ENCODE measurements around the gene CBFB. TPM values are rescaled to one million over a fixed set of nuclear protein-coding genes. Genes with fewer than 3 reads are reported as not detected.

Gene CBFB
- total and polyA plus RNA-seq, 5 donors, result 15.7 to 39.3 (median 26.5) TPM

DNA sequence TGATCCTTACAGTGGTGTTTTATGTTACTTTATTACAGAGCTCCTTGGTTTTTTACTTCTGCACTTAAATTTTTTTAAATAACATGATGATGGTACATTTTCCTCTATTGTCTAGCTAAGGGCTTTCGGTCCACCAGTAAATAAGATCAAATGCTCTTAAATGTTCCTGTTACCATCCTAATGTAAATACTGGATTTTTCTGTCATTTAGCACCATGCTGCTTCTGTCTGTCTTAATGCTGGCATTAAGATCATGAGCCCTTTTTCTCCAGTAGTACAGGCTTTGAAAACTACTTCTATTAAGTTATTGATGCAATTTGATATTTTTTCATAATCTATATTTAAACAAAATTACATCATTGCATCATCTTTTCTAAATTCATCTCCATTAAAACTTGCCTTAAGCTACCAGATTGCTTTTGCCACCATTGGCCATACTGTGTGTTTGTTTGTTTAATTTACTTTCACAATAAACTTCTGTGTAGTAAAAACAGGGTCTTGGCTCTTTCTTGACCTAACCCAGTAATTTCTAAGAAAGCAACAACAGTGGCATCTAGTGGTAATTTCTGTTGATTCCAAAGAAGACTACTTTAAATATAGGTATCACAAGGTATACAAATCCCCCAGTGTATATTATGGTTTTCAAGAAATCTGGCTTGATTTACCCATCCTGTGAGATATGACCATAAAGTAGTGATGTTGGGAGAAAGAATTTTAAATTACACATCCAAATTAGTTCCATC, 71.8 kb downstream of the CBFB start:
- WGBS, result 96% methylated on average over 1 of the region's 1 CpG
- Histone ChIP-seq H3K27ac (ENCODE audit: low read length) (no peak overlapping the region), H3K27me3 (ENCODE audit: control insufficient read depth, insufficient read depth) (no peaks in the 10 kb centered on the region), H3K4me1 (ENCODE audit: control insufficient read depth, insufficient read depth, low read length) (peaks cover 4% of the 10 kb centered on the region), H3K9me3 (ENCODE audit: control insufficient read depth, low read length) (no peaks in the 10 kb centered on the region), H3K4me3 (ENCODE audit: low read length) (no peak overlapping the region)
- DNase-seq, result no peak
- intact Hi-C loops (cut with DNase I), result no loop called here
- ATAC-seq, result no peak

GRCh38 chr16:67101311-67102082, 72.5 kb downstream of the CBFB start:
- 91% methylated on average over 4 of the region's 4 CpGs for WGBS
- no peaks in the 10 kb centered on the region for H3K9me3 ChIP-seq (ENCODE audit: control insufficient read depth, low read length)
- no peak for ATAC-seq

GRCh38 chr16:67104061-67104460, 75.1 kb downstream of the CBFB start:
- no peak for DNase-seq
- peaks cover 5% of the 10 kb centered on the region for H3K4me1 ChIP-seq (ENCODE audit: control insufficient read depth, insufficient read depth, low read length)
- intact Hi-C loops (cut with DNase I), result no loop called here

More at GRCh38 chr16:67101311-67102082, 72.5 kb downstream of the CBFB start:
- peaks cover 4% of the 10 kb centered on the region for H3K4me1 ChIP-seq (ENCODE audit: control insufficient read depth, insufficient read depth, low read length)
- no peak overlapping the region for H3K27ac ChIP-seq (ENCODE audit: low read length)
- intact Hi-C loops (cut with DNase I), result no loop called here
- DNase-seq, result no peak
- H3K4me3 ChIP-seq (ENCODE audit: low read length), result no peak overlapping the region
- no peaks in the 10 kb centered on the region for H3K27me3 ChIP-seq (ENCODE audit: control insufficient read depth, insufficient read depth)

GRCh38 chr16:67104845-67105244, 75.9 kb downstream of the CBFB start:
- no peaks in the 10 kb centered on the region for H3K9me3 ChIP-seq (ENCODE audit: control insufficient read depth, low read length)
- peaks cover 6% of the 10 kb centered on the region for H3K4me1 ChIP-seq (ENCODE audit: control insufficient read depth, insufficient read depth, low read length)
- intact Hi-C loops (cut with DNase I), result no loop called here
- 88% methylated on average over 6 of the region's 6 CpGs for WGBS
- H3K27ac ChIP-seq (ENCODE audit: low read length), result no peak overlapping the region
- no peaks in the 10 kb centered on the region for H3K27me3 ChIP-seq (ENCODE audit: control insufficient read depth, insufficient read depth)
- DNase-seq (no peak), ATAC-seq (no peak)
- no peak overlapping the region for H3K4me3 ChIP-seq (ENCODE audit: low read length)

More at GRCh38 chr16:67104061-67104460, 75.1 kb downstream of the CBFB start:
- Histone ChIP-seq H3K27me3 (ENCODE audit: control insufficient read depth, insufficient read depth) (no peaks in the 10 kb centered on the region), H3K27ac (ENCODE audit: low read length) (no peak overlapping the region), H3K4me3 (ENCODE audit: low read length) (no peak overlapping the region), H3K9me3 (ENCODE audit: control insufficient read depth, low read length) (no peaks in the 10 kb centered on the region)
- 54% methylated on average over 4 of the region's 4 CpGs for WGBS
- ATAC-seq, result peak; percentile 53 to 61

DNA sequence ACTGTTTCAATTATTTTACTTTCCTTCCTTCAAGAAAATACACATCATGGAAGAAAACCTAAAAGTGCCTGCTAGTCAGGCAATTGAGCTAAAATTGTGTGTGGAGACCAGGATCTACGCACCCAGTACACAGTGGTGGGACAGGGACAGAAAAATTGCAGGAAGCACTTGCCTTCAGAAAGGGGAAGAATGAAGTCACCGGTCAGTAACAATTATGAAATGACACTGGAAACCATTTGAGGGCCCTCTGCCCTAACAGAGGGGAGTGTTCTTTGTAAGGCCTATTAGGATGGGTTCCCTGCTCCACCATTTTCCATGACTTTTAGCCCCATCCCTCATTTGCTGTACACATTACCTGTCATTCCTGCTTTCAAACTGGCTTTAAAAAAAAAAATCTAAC, 76.3 kb downstream of the CBFB start:
- ATAC-seq (no peak), DNase-seq (no peak)
- intact Hi-C loops (cut with DNase I), result no loop called here
- Histone ChIP-seq H3K27ac (ENCODE audit: low read length) (peak overlapping the region; percentile 1), H3K27me3 (ENCODE audit: control insufficient read depth, insufficient read depth) (no peaks in the 10 kb centered on the region), H3K9me3 (ENCODE audit: control insufficient read depth, low read length) (no peaks in the 10 kb centered on the region), H3K4me3 (ENCODE audit: low read length) (no peak overlapping the region), H3K4me1 (ENCODE audit: control insufficient read depth, insufficient read depth, low read length) (peaks cover 6% of the 10 kb centered on the region)
- 64% methylated on average over 2 of the region's 2 CpGs for WGBS

GRCh38 chr16:67105881-67106280, 76.9 kb downstream of the CBFB start:
- no peaks in the 10 kb centered on the region for H3K9me3 ChIP-seq (ENCODE audit: control insufficient read depth, low read length)
- H3K4me3 ChIP-seq (ENCODE audit: low read length), result no peak overlapping the region
- no peaks in the 10 kb centered on the region for H3K27me3 ChIP-seq (ENCODE audit: control insufficient read depth, insufficient read depth)
- H3K27ac ChIP-seq (ENCODE audit: low read length), result no peak overlapping the region
- peaks cover 6% of the 10 kb centered on the region for H3K4me1 ChIP-seq (ENCODE audit: control insufficient read depth, insufficient read depth, low read length)
- WGBS, result 41% methylated on average over 5 of the region's 5 CpGs
- DNase-seq (no peak), ATAC-seq (no peak)
- intact Hi-C loops (cut with DNase I), result no loop called here

DNA sequence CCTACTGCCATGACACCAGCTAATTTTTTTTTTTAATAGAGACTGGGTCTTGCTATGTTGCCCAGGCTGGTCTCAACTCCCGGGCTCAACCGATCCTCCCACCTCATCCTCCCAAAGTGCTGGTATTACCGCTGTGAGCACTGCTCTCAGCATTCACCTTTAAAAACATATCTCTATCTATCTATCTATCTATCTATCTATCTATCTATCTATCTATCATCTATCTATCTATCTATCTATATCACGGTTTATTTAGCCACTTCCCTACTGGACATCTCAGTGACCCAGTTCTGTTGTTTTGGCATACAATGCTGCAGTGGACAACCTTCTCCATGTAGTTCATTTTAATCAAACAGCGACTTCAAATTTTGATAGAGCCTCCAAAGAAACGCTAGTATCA, 79.5 kb downstream of the CBFB start:
- Histone ChIP-seq H3K9me3 (ENCODE audit: control insufficient read depth, low read length) (no peaks in the 10 kb centered on the region), H3K4me3 (ENCODE audit: low read length) (no peak overlapping the region), H3K4me1 (ENCODE audit: control insufficient read depth, insufficient read depth, low read length) (peaks cover 6% of the 10 kb centered on the region), H3K27ac (ENCODE audit: low read length) (no peak overlapping the region), H3K27me3 (ENCODE audit: control insufficient read depth, insufficient read depth) (no peaks in the 10 kb centered on the region)
- intact Hi-C loops (cut with DNase I), result no loop called here
- ATAC-seq (no peak), DNase-seq (no peak)
- 96% methylated on average over 6 of the region's 6 CpGs for WGBS

DNA sequence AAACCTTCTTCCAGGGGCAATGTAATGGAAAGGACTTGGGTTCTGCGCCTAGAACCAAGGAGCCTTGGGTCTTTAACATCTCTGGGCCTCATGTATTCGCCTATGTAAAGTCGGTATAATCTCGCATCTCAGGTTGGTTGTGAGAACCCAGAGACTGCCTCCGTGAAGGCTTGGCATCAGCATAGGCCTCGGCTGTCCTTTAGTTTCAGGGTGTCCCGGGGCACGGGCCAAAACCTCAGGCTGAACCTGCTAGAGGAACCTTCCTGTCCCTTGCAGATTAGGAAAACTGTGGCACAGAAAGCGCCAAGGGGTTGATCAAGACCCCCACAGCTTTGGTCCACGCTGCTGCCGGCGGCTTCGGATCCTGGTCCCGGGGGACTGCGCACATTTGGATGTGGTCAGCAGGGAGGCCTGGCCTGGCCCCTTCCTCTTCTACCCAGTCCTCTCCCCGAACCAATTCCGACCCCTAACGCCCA, 80.0 kb downstream of the CBFB start:
- Histone ChIP-seq H3K27me3 (ENCODE audit: control insufficient read depth, insufficient read depth) (no peaks in the 10 kb centered on the region), H3K4me1 (ENCODE audit: control insufficient read depth, insufficient read depth, low read length) (peaks cover 5% of the 10 kb centered on the region), H3K4me3 (ENCODE audit: low read length) (peak overlapping the region; percentile 80), H3K9me3 (ENCODE audit: control insufficient read depth, low read length) (no peaks in the 10 kb centered on the region), H3K27ac (ENCODE audit: low read length) (peak overlapping the region; percentile 66)
- intact Hi-C loops (cut with DNase I), result no loop called here
- peak in 1 of 2 donors; percentile 3 for ATAC-seq
- WGBS, result 56% methylated on average over 18 of the region's 18 CpGs
- DNase-seq, result peak in 1 of 3 donors; percentile 76

DNA sequence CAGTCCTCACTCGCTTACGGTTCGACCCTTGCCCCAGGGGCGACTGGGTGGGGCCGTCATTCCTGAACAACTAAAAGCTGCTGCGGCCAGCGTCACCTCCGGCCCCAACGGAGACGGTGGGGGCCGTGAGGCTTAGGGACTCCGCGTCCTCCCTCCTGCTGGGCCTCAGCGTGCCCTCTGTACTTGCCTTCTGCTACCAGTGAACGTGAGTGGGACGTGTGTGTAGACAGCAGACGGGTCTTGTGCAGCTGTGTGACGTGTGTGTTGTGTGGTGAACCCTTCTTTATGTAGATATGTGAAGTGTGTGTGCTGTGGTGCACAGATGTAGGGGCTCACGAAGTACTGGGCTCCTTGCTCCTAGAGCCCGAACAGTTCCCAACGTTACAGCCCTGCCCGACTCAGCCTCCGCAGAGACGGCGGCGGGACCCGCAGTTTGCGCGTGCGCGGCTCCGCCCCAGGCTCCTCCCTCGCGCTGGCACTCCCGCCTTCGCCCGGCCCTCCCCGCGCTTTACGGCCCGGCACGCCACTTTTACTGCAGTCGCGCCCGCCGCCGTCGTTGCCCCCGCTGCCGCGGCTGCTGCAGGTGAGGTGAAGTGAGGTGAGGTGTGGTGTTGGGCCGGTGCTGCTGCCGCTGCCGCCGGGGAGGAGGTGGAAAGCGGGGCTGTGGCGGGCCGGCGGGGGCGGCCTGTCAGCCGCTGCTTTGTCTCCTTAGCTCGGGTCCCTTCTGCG, 80.6 kb downstream of the CBFB start, which contains the start of gene PHAF1:
PHAF1 (plus strand) TSS at position 535 of the 729 bp plus-strand sequence. CDS start 235 bp downstream, outside the sequence.
- peak within 1 kb of the TSS; percentile 66 for H3K27ac ChIP-seq (ENCODE audit: low read length)
- peaks cover 3% of the 10 kb centered on the region for H3K4me1 ChIP-seq (ENCODE audit: control insufficient read depth, insufficient read depth, low read length)
- DNase-seq, result peak; percentile 93 to 98 (median 97)
- peak; percentile 97 for ATAC-seq
- H3K9me3 ChIP-seq (ENCODE audit: control insufficient read depth, low read length), result no peaks in the 10 kb centered on the region
- peak within 1 kb of the TSS; percentile 80 for H3K4me3 ChIP-seq (ENCODE audit: low read length)
- H3K27me3 ChIP-seq (ENCODE audit: control insufficient read depth, insufficient read depth), result no peaks in the 10 kb centered on the region
- 1% methylated on average over 63 of the region's 63 CpGs for WGBS
- intact Hi-C loops (cut with DNase I), result loop anchor here in 1 of 4 donors (5.0 kb wide), 1 partner anchor 38 kb away; no protein-coding TSS in a partner anchor

DNA sequence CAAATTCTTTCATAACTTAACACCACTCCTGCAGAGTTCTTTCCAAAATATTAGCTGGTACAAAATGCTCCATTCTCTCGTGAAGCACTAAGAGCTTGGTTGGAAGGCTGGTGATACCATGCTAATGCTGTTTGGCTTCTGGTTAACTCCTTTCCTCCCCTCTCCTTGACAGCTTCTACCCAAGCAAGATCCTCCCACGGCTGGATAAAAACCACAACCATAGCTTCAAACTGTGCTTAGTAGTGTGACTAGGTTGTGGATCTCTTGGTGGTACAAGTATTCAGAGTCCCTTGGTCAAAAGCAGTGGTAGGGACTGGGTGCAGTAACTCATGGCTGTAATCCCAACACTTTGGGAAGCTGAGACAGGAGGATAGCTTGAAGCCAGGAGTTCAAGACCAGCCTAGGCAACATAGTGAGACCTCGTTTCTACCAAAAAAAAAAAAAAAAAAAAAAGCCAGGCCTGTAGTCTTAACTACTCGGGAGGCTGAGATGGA, 83.0 kb downstream of the CBFB start:
- no peak overlapping the region for H3K27ac ChIP-seq (ENCODE audit: low read length)
- H3K27me3 ChIP-seq (ENCODE audit: control insufficient read depth, insufficient read depth), result no peaks in the 10 kb centered on the region
- intact Hi-C loops (cut with DNase I), result loop anchor here in 1 of 4 donors (5.0 kb wide), 1 partner anchor 35 kb away; no protein-coding TSS in a partner anchor
- H3K4me1 ChIP-seq (ENCODE audit: control insufficient read depth, insufficient read depth, low read length), result peaks cover 3% of the 10 kb centered on the region
- 82% methylated on average over 4 of the region's 4 CpGs for WGBS
- ATAC-seq (no peak), DNase-seq (no peak)
- no peak overlapping the region for H3K4me3 ChIP-seq (ENCODE audit: low read length)
- H3K9me3 ChIP-seq (ENCODE audit: control insufficient read depth, low read length), result no peaks in the 10 kb centered on the region
